Measurements from ENCODE around the gene CBLN1. TPM values are rescaled to one million over a fixed set of nuclear protein-coding genes. Genes with fewer than 3 reads are reported as not detected.

CBLN1 gene
- total and polyA plus RNA-seq, 2 experiments from 2014 or later: 1.2 to 6.4 TPM

DNA sequence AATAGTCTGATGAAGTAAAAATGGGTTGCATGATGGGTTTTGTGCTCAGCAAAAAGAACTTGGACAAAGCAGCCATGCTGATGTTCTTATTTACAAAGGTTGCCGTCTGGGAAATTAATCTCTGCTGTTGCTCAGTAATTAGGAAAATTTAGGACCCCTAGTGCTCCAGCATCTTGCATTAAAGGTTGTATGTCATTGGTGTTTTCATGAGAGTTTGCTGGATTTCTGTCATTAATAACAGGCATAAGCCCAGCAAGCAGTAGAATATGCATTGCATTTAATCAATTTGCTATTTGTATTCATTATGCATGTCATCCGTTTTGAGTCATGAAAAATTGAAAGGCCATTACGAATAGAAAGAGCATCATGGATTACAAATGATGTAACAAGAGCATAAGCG is 46.7 kb upstream of the CBLN1 start (continued):
- TF ChIP-seq, protein P1, sequence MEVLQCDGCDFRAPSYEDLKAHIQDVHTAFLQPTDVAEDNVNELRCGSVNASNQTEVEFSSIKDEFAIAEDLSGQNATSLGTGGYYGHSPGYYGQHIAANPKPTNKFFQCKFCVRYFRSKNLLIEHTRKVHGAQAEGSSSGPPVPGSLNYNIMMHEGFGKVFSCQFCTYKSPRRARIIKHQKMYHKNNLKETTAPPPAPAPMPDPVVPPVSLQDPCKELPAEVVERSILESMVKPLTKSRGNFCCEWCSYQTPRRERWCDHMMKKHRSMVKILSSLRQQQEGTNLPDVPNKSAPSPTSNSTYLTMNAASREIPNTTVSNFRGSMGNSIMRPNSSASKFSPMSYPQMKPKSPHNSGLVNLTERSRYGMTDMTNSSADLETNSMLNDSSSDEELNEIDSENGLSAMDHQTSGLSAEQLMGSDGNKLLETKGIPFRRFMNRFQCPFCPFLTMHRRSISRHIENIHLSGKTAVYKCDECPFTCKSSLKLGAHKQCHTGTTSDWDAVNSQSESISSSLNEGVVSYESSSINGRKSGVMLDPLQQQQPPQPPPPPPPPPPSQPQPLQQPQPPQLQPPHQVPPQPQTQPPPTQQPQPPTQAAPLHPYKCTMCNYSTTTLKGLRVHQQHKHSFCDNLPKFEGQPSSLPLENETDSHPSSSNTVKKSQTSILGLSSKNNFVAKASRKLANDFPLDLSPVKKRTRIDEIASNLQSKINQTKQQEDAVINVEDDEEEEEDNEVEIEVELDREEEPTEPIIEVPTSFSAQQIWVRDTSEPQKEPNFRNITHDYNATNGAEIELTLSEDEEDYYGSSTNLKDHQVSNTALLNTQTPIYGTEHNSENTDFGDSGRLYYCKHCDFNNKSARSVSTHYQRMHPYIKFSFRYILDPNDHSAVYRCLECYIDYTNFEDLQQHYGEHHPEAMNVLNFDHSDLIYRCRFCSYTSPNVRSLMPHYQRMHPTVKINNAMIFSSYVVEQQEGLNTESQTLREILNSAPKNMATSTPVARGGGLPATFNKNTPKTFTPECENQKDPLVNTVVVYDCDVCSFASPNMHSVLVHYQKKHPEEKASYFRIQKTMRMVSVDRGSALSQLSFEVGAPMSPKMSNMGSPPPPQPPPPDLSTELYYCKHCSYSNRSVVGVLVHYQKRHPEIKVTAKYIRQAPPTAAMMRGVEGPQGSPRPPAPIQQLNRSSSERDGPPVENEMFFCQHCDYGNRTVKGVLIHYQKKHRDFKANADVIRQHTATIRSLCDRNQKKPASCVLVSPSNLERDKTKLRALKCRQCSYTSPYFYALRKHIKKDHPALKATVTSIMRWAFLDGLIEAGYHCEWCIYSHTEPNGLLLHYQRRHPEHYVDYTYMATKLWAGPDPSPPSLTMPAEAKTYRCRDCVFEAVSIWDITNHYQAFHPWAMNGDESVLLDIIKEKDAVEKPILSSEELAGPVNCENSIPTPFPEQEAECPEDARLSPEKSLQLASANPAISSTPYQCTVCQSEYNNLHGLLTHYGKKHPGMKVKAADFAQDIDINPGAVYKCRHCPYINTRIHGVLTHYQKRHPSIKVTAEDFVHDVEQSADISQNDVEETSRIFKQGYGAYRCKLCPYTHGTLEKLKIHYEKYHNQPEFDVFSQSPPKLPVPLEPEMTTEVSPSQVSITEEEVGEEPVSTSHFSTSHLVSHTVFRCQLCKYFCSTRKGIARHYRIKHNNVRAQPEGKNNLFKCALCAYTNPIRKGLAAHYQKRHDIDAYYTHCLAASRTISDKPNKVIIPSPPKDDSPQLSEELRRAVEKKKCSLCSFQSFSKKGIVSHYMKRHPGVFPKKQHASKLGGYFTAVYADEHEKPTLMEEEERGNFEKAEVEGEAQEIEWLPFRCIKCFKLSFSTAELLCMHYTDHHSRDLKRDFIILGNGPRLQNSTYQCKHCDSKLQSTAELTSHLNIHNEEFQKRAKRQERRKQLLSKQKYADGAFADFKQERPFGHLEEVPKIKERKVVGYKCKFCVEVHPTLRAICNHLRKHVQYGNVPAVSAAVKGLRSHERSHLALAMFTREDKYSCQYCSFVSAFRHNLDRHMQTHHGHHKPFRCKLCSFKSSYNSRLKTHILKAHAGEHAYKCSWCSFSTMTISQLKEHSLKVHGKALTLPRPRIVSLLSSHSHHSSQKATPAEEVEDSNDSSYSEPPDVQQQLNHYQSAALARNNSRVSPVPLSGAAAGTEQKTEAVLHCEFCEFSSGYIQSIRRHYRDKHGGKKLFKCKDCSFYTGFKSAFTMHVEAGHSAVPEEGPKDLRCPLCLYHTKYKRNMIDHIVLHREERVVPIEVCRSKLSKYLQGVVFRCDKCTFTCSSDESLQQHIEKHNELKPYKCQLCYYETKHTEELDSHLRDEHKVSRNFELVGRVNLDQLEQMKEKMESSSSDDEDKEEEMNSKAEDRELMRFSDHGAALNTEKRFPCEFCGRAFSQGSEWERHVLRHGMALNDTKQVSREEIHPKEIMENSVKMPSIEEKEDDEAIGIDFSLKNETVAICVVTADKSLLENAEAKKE (CRISPR knock-in tag; IDR thresholded peaks at IDR 0.05): no peak
- TF ChIP-seq, protein P2, sequence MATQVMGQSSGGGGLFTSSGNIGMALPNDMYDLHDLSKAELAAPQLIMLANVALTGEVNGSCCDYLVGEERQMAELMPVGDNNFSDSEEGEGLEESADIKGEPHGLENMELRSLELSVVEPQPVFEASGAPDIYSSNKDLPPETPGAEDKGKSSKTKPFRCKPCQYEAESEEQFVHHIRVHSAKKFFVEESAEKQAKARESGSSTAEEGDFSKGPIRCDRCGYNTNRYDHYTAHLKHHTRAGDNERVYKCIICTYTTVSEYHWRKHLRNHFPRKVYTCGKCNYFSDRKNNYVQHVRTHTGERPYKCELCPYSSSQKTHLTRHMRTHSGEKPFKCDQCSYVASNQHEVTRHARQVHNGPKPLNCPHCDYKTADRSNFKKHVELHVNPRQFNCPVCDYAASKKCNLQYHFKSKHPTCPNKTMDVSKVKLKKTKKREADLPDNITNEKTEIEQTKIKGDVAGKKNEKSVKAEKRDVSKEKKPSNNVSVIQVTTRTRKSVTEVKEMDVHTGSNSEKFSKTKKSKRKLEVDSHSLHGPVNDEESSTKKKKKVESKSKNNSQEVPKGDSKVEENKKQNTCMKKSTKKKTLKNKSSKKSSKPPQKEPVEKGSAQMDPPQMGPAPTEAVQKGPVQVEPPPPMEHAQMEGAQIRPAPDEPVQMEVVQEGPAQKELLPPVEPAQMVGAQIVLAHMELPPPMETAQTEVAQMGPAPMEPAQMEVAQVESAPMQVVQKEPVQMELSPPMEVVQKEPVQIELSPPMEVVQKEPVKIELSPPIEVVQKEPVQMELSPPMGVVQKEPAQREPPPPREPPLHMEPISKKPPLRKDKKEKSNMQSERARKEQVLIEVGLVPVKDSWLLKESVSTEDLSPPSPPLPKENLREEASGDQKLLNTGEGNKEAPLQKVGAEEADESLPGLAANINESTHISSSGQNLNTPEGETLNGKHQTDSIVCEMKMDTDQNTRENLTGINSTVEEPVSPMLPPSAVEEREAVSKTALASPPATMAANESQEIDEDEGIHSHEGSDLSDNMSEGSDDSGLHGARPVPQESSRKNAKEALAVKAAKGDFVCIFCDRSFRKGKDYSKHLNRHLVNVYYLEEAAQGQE (IDR thresholded peaks at IDR 0.05; ENCODE audit: unreplicated experiment): no peak
- TF ChIP-seq EZH2 (IDR thresholded peaks at IDR 0.05; ENCODE audit: low read depth, unreplicated experiment) (no peak), JUNB (IDR thresholded peaks at IDR 0.05; ENCODE audit: unreplicated experiment) (no peak)

DNA sequence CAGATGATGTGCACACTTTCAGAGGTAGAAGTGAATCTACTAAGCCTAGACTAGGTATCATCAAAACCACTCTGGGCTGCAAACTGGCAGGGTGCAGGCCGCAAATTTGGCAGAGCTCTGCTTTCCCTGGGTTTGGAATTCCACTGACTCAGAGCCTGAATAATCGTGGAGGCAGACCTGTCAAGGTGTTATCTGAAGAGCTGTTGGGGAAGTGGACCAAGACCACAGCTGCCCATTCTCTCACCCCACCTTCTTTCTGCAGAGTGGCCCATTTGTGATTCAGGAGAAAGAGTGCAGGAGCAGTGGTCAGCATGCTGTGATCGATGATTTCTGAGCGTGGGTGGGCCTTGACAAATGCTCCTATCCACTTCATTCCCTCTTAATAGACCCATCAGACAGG is 45.8 kb upstream of the CBLN1 start:
- Mint-ChIP-seq H3K9me3 (no peaks in the 10 kb centered on the region), H3K27me3 (ENCODE audit: insufficient read depth, low read depth, poor library complexity) (peaks cover 3% of the 10 kb centered on the region), H3K27ac (no peak overlapping the region), H3K4me1 (peaks cover 2% of the 10 kb centered on the region; the same call in 1 of the 3 replicates), H3K36me3 (ENCODE audit: low read depth) (no peaks in the 10 kb centered on the region), H3K4me3 (no peak overlapping the region)
- H3K4me1 ChIP-seq (ENCODE audit: insufficient read depth): no peaks in the 10 kb centered on the region
- H3K79me2 ChIP-seq (replicated peaks; ENCODE audit: insufficient read depth): no peaks in the 10 kb centered on the region
- ATAC-seq: no peak
- no peak overlapping the region for H2AFZ ChIP-seq
- H3K9me2 ChIP-seq (ENCODE audit: insufficient read depth): no peaks in the 10 kb centered on the region
- H3F3A ChIP-seq (replicated peaks; ENCODE audit: low read depth): no peaks in the 10 kb centered on the region
- no peaks in the 10 kb centered on the region; the same call in 1 of the 2 replicates for H4K20me1 ChIP-seq (replicated peaks; ENCODE audit: insufficient read depth)
- no peaks in the 10 kb centered on the region for H3K36me3 ChIP-seq (ENCODE audit: insufficient read depth)
- no peak overlapping the region for H3K27ac ChIP-seq (ENCODE audit: low read depth)
- H3K4me3 ChIP-seq: no peak overlapping the region
- no peaks in the 10 kb centered on the region for H3K27me3 ChIP-seq (ENCODE audit: insufficient read depth)
- no peak overlapping the region for H3K4me2 ChIP-seq
- no peak for DNase-seq (ENCODE audit: low spot score)
- TF ChIP-seq POLR2AphosphoS5 (IDR thresholded peaks at IDR 0.05; ENCODE audit: low read depth): no peak
- TF ChIP-seq, protein P2 (IDR thresholded peaks at IDR 0.05; ENCODE audit: unreplicated experiment): no peak
- no peak for TF ChIP-seq CREB1 (CRISPR knock-in tag; IDR thresholded peaks at IDR 0.05; ENCODE audit: low read depth)
- no peak for TF ChIP-seq EZH2 (IDR thresholded peaks at IDR 0.05; ENCODE audit: low read depth, unreplicated experiment)
- TF ChIP-seq JUNB (IDR thresholded peaks at IDR 0.05; ENCODE audit: unreplicated experiment): no peak
- no peak for TF ChIP-seq ZNF114 (CRISPR knock-in tag; IDR thresholded peaks at IDR 0.05)
- TF ChIP-seq ZNF331 (CRISPR knock-in tag; IDR thresholded peaks at IDR 0.05; ENCODE audit: low read depth): no peak
- no peak for TF ChIP-seq STAT1 (IDR thresholded peaks at IDR 0.05; ENCODE audit: unreplicated experiment)
- TF ChIP-seq, protein P3, sequence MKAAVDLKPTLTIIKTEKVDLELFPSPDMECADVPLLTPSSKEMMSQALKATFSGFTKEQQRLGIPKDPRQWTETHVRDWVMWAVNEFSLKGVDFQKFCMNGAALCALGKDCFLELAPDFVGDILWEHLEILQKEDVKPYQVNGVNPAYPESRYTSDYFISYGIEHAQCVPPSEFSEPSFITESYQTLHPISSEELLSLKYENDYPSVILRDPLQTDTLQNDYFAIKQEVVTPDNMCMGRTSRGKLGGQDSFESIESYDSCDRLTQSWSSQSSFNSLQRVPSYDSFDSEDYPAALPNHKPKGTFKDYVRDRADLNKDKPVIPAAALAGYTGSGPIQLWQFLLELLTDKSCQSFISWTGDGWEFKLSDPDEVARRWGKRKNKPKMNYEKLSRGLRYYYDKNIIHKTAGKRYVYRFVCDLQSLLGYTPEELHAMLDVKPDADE (IDR thresholded peaks at IDR 0.05): no peak
- TF ChIP-seq NANOG (IDR thresholded peaks at IDR 0.05; ENCODE audit: borderline replicate concordance): no peak
